ENCODE measurements around the gene RIC3.

DNA sequence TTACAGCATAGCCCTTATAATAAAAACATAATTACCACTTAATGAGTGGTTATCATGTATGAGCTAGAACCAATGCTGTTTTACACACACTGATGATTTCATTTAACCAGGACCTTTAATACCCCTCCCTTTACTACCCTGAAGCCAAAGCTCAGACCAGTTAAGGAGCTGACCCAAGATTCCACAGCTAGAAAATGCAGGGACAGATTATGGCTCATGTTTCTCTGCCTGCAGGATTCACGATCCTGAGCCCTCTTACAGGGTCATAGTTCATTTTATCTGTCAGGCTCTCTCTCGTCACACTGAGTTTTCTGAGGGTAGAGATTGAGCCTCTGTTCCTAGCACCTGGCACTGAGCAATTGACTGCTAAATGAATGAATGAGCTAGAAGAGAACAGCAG is 60.4 kb downstream of the RIC3 start:
- TF ChIP-seq POLR2A (IDR thresholded peaks at IDR 0.05) (no peak), EP300 (IDR thresholded peaks at IDR 0.05) (no peak), POLR2AphosphoS5 (IDR thresholded peaks at IDR 0.05) (no peak)
- TF ChIP-seq, protein P1, sequence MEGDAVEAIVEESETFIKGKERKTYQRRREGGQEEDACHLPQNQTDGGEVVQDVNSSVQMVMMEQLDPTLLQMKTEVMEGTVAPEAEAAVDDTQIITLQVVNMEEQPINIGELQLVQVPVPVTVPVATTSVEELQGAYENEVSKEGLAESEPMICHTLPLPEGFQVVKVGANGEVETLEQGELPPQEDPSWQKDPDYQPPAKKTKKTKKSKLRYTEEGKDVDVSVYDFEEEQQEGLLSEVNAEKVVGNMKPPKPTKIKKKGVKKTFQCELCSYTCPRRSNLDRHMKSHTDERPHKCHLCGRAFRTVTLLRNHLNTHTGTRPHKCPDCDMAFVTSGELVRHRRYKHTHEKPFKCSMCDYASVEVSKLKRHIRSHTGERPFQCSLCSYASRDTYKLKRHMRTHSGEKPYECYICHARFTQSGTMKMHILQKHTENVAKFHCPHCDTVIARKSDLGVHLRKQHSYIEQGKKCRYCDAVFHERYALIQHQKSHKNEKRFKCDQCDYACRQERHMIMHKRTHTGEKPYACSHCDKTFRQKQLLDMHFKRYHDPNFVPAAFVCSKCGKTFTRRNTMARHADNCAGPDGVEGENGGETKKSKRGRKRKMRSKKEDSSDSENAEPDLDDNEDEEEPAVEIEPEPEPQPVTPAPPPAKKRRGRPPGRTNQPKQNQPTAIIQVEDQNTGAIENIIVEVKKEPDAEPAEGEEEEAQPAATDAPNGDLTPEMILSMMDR (IDR thresholded peaks at IDR 0.05): no peak
